GM13976 (cell line): ENCODE measurements around the gene GLDC.

Experiments used
- DNase-seq: peaks from one replicate; pipeline ENCODE4 v3.0.0; 2012; ENCODE audit warnings: low spot score
- CTCF ChIP-seq: IDR thresholded peaks from 2 replicates; pipeline ENCODE4 v1.5.1; 2012; ENCODE audit warnings: borderline replicate concordance, mild to moderate bottlenecking; ENCODE audit not compliant: insufficient read depth; ENCODE audit errors: extremely low read depth, missing control alignments, control extremely low read depth
- in situ Hi-C: fragments of 300-500 bp; cut with MboI; formaldehyde crosslinking; loops from one replicate; pipeline ENCODE4 v1.12.0; 2022; ENCODE audit warnings: low sequenced_read_pairs, mixed read lengths, inconsistent platforms; ENCODE audit not compliant: unreplicated experiment

Gene GLDC

DNA sequence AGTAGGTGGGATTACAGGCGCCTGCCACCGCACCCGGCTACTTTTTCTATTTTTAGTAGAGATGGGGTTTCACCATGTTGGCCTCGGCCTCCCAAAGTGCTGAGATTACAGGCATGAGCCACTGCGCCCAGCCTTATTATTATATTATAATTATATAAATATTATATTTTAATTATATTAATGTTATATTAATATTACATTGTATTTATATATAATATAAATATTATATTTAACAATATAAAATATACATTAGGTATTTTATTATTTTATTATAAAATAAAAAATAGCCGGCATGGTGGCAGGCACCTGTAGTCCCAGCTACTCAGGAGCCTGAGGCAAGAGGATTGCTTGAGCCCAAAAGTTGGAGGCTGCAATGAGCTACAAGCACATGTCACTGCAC, 21.6 kb upstream of the GLDC start:
- TF ChIP-seq CTCF = no peak
- in situ Hi-C loops = no loop called here
- no peak for DNase-seq

DNA sequence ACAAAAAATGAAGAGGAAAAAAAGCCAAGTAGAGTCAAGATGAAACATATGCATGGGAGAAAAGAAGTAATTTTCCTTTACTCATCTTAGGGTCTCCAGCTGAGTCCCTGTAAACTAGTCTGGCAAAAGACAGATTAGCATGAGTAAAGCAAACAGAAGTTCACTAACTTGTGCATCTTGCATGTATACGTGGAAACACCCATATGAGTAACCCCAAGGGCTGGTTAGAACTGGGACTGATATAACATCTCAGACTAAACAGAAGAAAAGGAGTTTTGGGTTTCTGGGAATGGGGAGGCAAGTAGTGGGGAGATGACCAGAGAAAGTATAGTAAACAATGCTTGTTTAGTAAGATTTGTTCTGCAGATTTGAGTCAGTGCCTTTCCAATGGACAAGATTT, 20.1 kb upstream of the GLDC start:
- in situ Hi-C loops = no loop called here

GRCh38 chr9:6664204-6664680, 18.7 kb upstream of the GLDC start:
- in situ Hi-C loops = no loop called here
- no peak for TF ChIP-seq CTCF
- DNase-seq = no peak

More for the DNA sequence above, 20.1 kb upstream of the GLDC start:
- no peak for TF ChIP-seq CTCF
- no peak for DNase-seq

GRCh38 chr9:6660512-6660911, 15.0 kb upstream of the GLDC start:
- no peak for TF ChIP-seq CTCF
- in situ Hi-C loops = no loop called here
- DNase-seq = no peak

DNA sequence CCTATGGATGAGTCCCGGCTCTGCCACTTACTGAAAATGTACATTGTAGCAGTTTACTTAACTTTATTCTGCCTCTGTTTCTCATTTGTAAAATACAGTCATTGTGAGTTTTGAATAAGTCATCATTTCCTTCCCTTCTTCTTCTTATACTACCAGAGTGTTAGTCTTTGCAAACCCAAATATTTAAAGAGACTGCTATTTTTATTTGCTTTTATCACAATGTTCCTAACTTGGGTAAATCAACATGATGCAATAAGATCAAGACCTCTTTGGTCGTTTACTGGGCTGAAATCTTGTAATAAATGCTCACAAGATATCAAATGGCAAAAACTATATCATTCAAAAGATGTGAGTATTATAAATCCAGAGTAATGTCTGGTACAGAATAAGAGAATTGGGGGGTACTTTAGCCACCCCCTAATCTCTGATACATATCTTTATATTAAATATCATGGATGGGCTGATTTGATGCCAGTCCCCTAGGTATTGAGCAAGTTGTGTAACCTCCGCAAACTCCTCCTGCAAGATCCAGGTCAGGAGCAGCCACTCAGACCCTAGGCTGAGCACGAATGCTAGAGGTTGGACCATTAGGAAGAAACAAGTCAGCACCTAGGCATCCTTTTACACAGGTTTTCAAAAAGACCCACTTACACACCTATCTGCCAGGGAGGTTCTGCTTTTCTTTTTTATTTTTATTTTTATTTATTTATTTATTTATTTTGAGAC, 13.3 kb upstream of the GLDC start:
- in situ Hi-C loops = no loop called here
- no peak for TF ChIP-seq CTCF
- no peak for DNase-seq

GRCh38 chr9:6656614-6657300, 11.2 kb upstream of the GLDC start:
- in situ Hi-C loops = no loop called here
- no peak for DNase-seq

More at GRCh38 chr9:6656614-6657300, 11.2 kb upstream of the GLDC start:
- no peak for TF ChIP-seq CTCF
